A549 (cell line): Measurements from ENCODE around the gene HIVEP3. TPM values are rescaled to one million over a fixed set of nuclear protein-coding genes. Genes with fewer than 3 reads are reported as not detected.

Source experiments
- ATAC-seq, 2 experiments: fragments of 200-7000 bp in 1 of 2; fragments of >200 bp in 1 of 2; cut with Nextera tagmentation in 1 of 2; cut with Tn5 transposase in 1 of 2; 3 replicates each; pipeline versions ENCODE4 v1.8.0 to v1.9.1; 2018 to 2020; ENCODE audit warnings: mild to moderate bottlenecking in 1 of 2, moderate library complexity in 1 of 2
- CTCF ChIA-PET: fragments of 300-600 bp; sonication (Branson Sonifier 250); formaldehyde crosslinking; extraction: SDS; loops from one replicate; lab custom pipeline; 2021; ENCODE audit warnings: antibody characterized with exemption, inconsistent platforms; lab: Yijun Ruan, JAX
- POLR2A ChIA-PET: fragments of 350-600 bp; formaldehyde crosslinking; extraction: SDS; loops from one replicate; lab custom pipeline; 2021; ENCODE audit warnings: antibody characterized with exemption, inconsistent platforms; lab: Yijun Ruan, JAX
- DNase-seq, 2 experiments: peaks; one replicate each; pipeline versions ENCODE4 v3.0.0 to v3.0.0-alpha.2; 2011 to 2016; ENCODE audit warnings: low read depth in 1 of 2, low spot score in 1 of 2
- FAIRE-seq: peaks from 2 replicates; lab custom pipeline; 2011; peaks lifted over from hg19 to GRCh38; lab: Jason Lieb, UNC
- H3K27ac ChIP-seq, 2 experiments: fragments of >200 bp; sonication (Bioruptor Twin); formaldehyde crosslinking; 3 replicates each; pipeline ENCODE4 v1.5.1; 2016 to 2017
- H3K4me1 ChIP-seq: fragments of >200 bp; sonication (Bioruptor Twin); formaldehyde crosslinking; 3 replicates; pipeline ENCODE4 v1.6.1; 2016
- H3K4me2 ChIP-seq: fragments of >200 bp; sonication (Bioruptor Twin); formaldehyde crosslinking; 3 replicates; pipeline ENCODE4 v1.6.1; 2016
- H3K4me3 ChIP-seq: fragments of >200 bp; sonication (Bioruptor Twin); formaldehyde crosslinking; 3 replicates; pipeline ENCODE4 v1.5.1; 2016
- H3K9me3 ChIP-seq: fragments of >200 bp; sonication (Bioruptor Twin); formaldehyde crosslinking; 3 replicates; pipeline ENCODE4 v1.6.1; 2016
- ATOH8 ChIP-seq: fragments of 250-450 bp; sonication (Bioruptor Pico); IDR thresholded peaks from 2 replicates; pipeline ENCODE4 v1.5.0; 2020; ENCODE audit warnings: low read depth, mild to moderate bottlenecking, moderate library complexity
- BCL3 ChIP-seq: fragments of >200 bp; sonication (Bioruptor Twin); formaldehyde crosslinking; IDR thresholded peaks from 3 replicates; pipeline ENCODE4 v1.6.1; 2016
- ESRRA ChIP-seq: fragments of 150-350 bp; IDR thresholded peaks from 2 replicates; pipeline ENCODE4 v1.6.1; 2014; ENCODE audit warnings: mild to moderate bottlenecking, low read length, borderline replicate concordance
- FOSB ChIP-seq: fragments of 250-450 bp; sonication (Bioruptor Pico); IDR thresholded peaks from 2 replicates; pipeline ENCODE4 v1.5.0; 2020; ENCODE audit warnings: mild to moderate bottlenecking, moderate library complexity
- FOSL2 ChIP-seq, 2 experiments: fragments of 450-650 bp in 1 of 2; fragments of >200 bp in 1 of 2; sonication (Bioruptor Twin) in 1 of 2; formaldehyde crosslinking; IDR thresholded peaks; 2 replicates each; pipeline versions ENCODE4 v1.5.0 to v1.6.1; 2016 to 2020; ENCODE audit warnings: mild to moderate bottlenecking in 1 of 2, moderate library complexity in 1 of 2
- FOXS1 ChIP-seq: fragments of 250-450 bp; sonication (Bioruptor Pico); IDR thresholded peaks from 2 replicates; pipeline ENCODE4 v1.5.0; 2020; ENCODE audit warnings: mild to moderate bottlenecking, moderate library complexity
- HMGXB4 ChIP-seq: fragments of 250-450 bp; sonication (Bioruptor Pico); IDR thresholded peaks from 2 replicates; pipeline ENCODE4 v1.5.0; 2021; ENCODE audit warnings: mild to moderate bottlenecking, moderate library complexity, borderline replicate concordance
- JUNB ChIP-seq: fragments of >200 bp; sonication (Bioruptor Twin); formaldehyde crosslinking; IDR thresholded peaks from 2 replicates; pipeline ENCODE4 v1.6.1; 2016
- MAFK ChIP-seq: fragments of 450-650 bp; IDR thresholded peaks from 2 replicates; pipeline ENCODE4 v1.6.1; 2014; ENCODE audit not compliant: partially characterized antibody
- MAX ChIP-seq: IDR thresholded peaks from 2 replicates; pipeline ENCODE4 v1.6.1; 2012
- MAZ ChIP-seq: fragments of 150-350 bp; IDR thresholded peaks from 2 replicates; pipeline ENCODE4 v1.6.1; 2014; ENCODE audit warnings: antibody characterized with exemption, low read depth, low read length, borderline replicate concordance
- MYC ChIP-seq: IDR thresholded peaks from 2 replicates; pipeline ENCODE4 v1.6.1; 2012; ENCODE audit warnings: mild to moderate bottlenecking, inconsistent platforms, low read length, improper control_type of control experiment, borderline replicate concordance
- NPAS2 ChIP-seq: fragments of 250-450 bp; sonication (Bioruptor Pico); IDR thresholded peaks from 2 replicates; pipeline ENCODE4 v1.8.0; 2022; ENCODE audit warnings: mild to moderate bottlenecking, moderate library complexity, borderline replicate concordance
- NR3C1 ChIP-seq: fragments of >200 bp; sonication (Bioruptor Twin); formaldehyde crosslinking; IDR thresholded peaks from 3 replicates; pipeline ENCODE4 v1.6.1; 2017
- PBX3 ChIP-seq: IDR thresholded peaks from 2 replicates; pipeline ENCODE4 v1.6.1; 2012
- SREBF2 ChIP-seq: fragments of 450-650 bp; IDR thresholded peaks from 2 replicates; pipeline ENCODE4 v1.6.1; 2014; ENCODE audit warnings: mild to moderate bottlenecking, moderate library complexity
- WGBS: methylation state at CpG from one replicate; pipeline ENCODE4 v1.1.6; 2017; ENCODE audit errors: missing lambda C conversion rate; 5-methylcytosine and 5-hydroxymethylcytosine counted together
- polyA plus RNA-seq, 4 experiments: library from polyadenylated mRNA; depleted of rRNA in 3 of 4; stranded (reverse); fragments of >200 nt; fragmentation: RNase III in 1 of 4; extraction: RNeasy Plus Mini Kit Qiagen cat#74134 plus additional on column Dnase treatment in 1 of 4; gene quantifications; 2 replicates in 3 of 4; 3 replicates in 1 of 4; pipeline ENCODE4 v1.2.3, GENCODE V29; 2011 to 2017

Gene HIVEP3
- polyA plus RNA-seq, 2 of the 4 experiments (the other 2 are of a cell fraction), result 1.5 to 2.0 TPM

- Histone ChIP-seq H3K4me1 (no peaks in the 10 kb centered on the region), H3K27ac (no peak overlapping the region), H3K9me3 (no peaks in the 10 kb centered on the region), H3K4me2 (no peak overlapping the region), H3K4me3 (no peak overlapping the region)
- DNase-seq (no peak), ATAC-seq (no peak), FAIRE-seq (no peak)
- TF ChIP-seq HMGXB4 (CRISPR knock-in tag) (no peak), SREBF2 (no peak), FOSL2 (IDR thresholded peaks at IDR 0.05) (no peak), FOSL2 (CRISPR knock-in tag; IDR thresholded peaks at IDR 0.05) (no peak), JUNB (no peak), ATOH8 (CRISPR knock-in tag) (no peak), FOXS1 (CRISPR knock-in tag) (no peak), NR3C1 (no peak), MYC (no peak), MAFK (no peak)
- CTCF ChIA-PET, result interaction anchor here (1.3 to 1.5 kb wide), 2 partner anchors 25 to 47 kb away, joined by 3 read pairs; no protein-coding TSS in a partner anchor
- 88% methylated on average over 7 of the region's 7 CpGs for WGBS
- POLR2A ChIA-PET, result no interaction called here
Measured at GRCh38 chr1:41464885-41465284, 453.8 kb downstream of the HIVEP3 start.

- CTCF ChIA-PET, result interaction anchor here (0.9 kb wide), 1 partner anchor 46 kb away, joined by 3 read pairs; no protein-coding TSS in a partner anchor
- H3K9me3 ChIP-seq, result no peaks in the 10 kb centered on the region
Measured at GRCh38 chr1:41463516-41463915, 455.2 kb downstream of the HIVEP3 start.

GRCh38 chr1:41462680-41463004, 456.1 kb downstream of the HIVEP3 start:
- DNase-seq (no peak), ATAC-seq (peak in 1 of 2 experiments; percentile 52; a peak in 1 of 6 replicates), FAIRE-seq (no peak)
- CTCF ChIA-PET, result interaction anchor here (0.8 to 0.9 kb wide), 2 partner anchors 45 to 586 kb away, joined by 3 read pairs; no protein-coding TSS in a partner anchor
- TF ChIP-seq NPAS2, result no peak
- no peak for TF ChIP-seq MAX
- no peak for TF ChIP-seq MAZ
- no peak for TF ChIP-seq FOSL2 (IDR thresholded peaks at IDR 0.05)
- TF ChIP-seq FOSL2 (CRISPR knock-in tag; IDR thresholded peaks at IDR 0.05), result no peak
- TF ChIP-seq JUNB, result no peak
- no peak for TF ChIP-seq PBX3
- Histone ChIP-seq H3K4me2 (no peak overlapping the region), H3K9me3 (no peaks in the 10 kb centered on the region), H3K27ac (no peak overlapping the region), H3K4me3 (no peak overlapping the region), H3K4me1 (no peaks in the 10 kb centered on the region)
- POLR2A ChIA-PET, result no interaction called here
- WGBS, result 86% methylated on average over 2 of the region's 2 CpGs

More at GRCh38 chr1:41463516-41463915, 455.2 kb downstream of the HIVEP3 start:
- FAIRE-seq (no peak), DNase-seq (no peak), ATAC-seq (no peak)
- no CpG with 5 or more reads among the region's 2 CpGs for WGBS
- POLR2A ChIA-PET, result no interaction called here
- no peak overlapping the region for H3K27ac ChIP-seq
- no peak overlapping the region for H3K4me2 ChIP-seq
- H3K4me3 ChIP-seq, result no peak overlapping the region
- TF ChIP-seq FOSB (no peak), ESRRA (no peak), BCL3 (no peak)
- H3K4me1 ChIP-seq, result no peaks in the 10 kb centered on the region
